ENCODE data around the gene GPHN. TPM values are rescaled to one million over a fixed set of nuclear protein-coding genes. Genes with fewer than 3 reads are reported as not detected.

GPHN gene
- total RNA-seq, 6 experiments from 2014 or later = 21.2 to 81.7 (median 40.2) TPM

DNA sequence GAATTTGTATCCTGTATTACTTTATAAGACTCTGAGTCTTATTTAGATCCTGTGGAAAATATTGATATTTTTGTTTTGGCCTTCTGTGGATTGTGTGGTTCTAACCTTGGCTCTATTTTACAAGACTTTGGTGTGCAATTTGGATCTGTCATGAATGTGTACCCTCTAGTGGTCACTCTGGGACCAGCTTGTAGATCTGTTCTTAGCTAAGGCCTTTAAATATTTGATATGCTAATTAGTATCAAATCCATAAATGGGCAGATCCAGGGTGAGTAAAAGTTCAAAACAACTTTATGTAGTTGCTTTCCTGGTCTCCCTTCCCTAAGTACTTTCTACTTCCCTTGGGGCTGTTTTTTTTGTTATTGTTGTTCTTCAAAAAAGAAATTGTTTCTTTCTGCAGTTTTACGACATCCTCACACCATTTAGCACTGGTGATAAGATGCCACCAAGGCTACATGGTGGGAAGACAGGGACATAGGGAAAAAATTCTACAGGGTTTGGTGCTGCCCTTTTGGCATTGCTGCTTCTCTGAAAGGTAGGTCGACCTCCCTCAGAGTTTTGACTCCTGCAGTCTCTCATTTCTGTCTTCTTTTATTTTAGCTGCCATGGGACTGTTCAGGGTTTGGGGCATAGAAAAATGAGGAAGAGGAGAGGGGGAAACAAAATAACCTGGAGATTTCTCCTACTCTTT is 238.5 kb downstream of the GPHN start:
- WGBS (ENCODE audit: insufficient coverage, low coverage, low lambda C conversion rate, missing lambda C conversion rate) = 47% methylated on average over 1 of the region's 2 CpGs

DNA sequence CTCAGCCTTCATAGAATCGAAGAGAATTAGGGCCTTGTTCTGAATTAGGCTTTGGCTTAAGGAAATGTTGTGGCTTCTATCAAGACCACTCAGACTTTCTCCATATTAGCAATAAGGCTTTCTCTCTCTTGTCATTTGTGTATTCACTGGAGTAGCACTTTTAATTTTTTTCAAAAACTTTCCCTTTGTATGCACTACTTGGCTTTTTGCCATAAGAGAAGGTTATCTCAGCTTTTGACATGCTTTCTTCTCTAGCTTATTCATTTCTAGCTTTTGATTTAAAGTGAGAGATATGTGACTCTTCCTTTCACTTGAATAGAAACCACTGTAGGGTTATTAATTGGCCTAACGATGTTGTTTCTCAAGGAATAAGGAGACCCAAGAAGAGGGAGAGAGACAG is 244.2 kb downstream of the GPHN start:
- TF ChIP-seq, protein P1, sequence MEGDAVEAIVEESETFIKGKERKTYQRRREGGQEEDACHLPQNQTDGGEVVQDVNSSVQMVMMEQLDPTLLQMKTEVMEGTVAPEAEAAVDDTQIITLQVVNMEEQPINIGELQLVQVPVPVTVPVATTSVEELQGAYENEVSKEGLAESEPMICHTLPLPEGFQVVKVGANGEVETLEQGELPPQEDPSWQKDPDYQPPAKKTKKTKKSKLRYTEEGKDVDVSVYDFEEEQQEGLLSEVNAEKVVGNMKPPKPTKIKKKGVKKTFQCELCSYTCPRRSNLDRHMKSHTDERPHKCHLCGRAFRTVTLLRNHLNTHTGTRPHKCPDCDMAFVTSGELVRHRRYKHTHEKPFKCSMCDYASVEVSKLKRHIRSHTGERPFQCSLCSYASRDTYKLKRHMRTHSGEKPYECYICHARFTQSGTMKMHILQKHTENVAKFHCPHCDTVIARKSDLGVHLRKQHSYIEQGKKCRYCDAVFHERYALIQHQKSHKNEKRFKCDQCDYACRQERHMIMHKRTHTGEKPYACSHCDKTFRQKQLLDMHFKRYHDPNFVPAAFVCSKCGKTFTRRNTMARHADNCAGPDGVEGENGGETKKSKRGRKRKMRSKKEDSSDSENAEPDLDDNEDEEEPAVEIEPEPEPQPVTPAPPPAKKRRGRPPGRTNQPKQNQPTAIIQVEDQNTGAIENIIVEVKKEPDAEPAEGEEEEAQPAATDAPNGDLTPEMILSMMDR (IDR thresholded peaks at IDR 0.05) = no peak
- TF ChIP-seq POLR2A (IDR thresholded peaks at IDR 0.05) = no peak
- Histone ChIP-seq H3K36me3 (no peaks in the 10 kb centered on the region), H3K4me1 (peaks cover 0 to 17% (median 2%) of the 10 kb centered on the region in 4 donors), H3K4me3 (no peak overlapping the region), H3K27me3 (no peaks in the 10 kb centered on the region), H3K27ac (no peak overlapping the region), H3K9me3 (no peaks in the 10 kb centered on the region)
- 56% methylated on average over 2 of the region's 2 CpGs for WGBS (ENCODE audit: insufficient coverage, low coverage, low lambda C conversion rate, missing lambda C conversion rate)
- no peak for DNase-seq
- no peak for ATAC-seq
- intact Hi-C loops (cut with DNase I) = no loop called here

More for the DNA sequence above, 238.5 kb downstream of the GPHN start:
- TF ChIP-seq, protein P1 (IDR thresholded peaks at IDR 0.05) = peak; percentile 71 to 81 (median 76)
- TF ChIP-seq POLR2A (IDR thresholded peaks at IDR 0.05) = no peak
- DNase-seq (peak in 1 of 3 donors; percentile 55), ATAC-seq (peak; percentile 97 to 100 (median 99))
- Histone ChIP-seq H3K4me1 (peaks cover 0 to 16% (median 6%) of the 10 kb centered on the region in 4 donors), H3K4me3 (no peak overlapping the region), H3K9me3 (no peaks in the 10 kb centered on the region), H3K27ac (peak overlapping the region in 2 of 3 donors; percentile 17 to 58), H3K36me3 (no peaks in the 10 kb centered on the region), H3K27me3 (no peaks in the 10 kb centered on the region)
- intact Hi-C loops (cut with DNase I) = no loop called here

DNA sequence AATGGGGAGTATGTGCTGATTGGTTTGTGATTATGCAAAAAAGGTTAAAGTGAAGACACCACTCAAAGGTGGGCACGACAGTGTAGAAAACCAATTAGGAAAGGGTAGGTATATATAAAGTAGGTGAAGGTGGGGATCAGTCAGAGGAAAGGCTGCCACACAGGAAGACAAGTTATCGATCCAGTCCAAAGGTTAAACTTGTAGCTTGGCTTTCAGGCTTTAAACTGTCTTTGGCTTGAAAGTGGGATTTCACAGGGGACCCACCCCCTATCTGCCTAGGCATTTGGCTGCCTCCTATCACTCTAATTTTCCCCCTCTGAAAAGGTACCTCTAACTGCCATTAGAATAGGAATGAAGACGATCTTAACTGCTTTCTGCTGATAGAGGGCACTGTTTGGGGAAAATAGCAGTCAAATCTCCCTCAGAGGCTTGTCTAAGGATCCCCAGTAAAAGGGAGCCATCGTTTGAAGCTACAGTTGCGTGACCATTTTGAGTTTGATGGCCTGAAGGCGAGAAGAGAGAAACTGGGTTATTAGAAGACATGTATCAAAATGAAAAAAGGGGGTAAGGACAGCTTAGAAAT is 250.2 kb downstream of the GPHN start:
- Histone ChIP-seq H3K27ac (no peak overlapping the region), H3K4me3 (no peak overlapping the region), H3K4me1 (peaks cover 0 to 25% (median 2%) of the 10 kb centered on the region in 4 donors), H3K27me3 (no peaks in the 10 kb centered on the region), H3K9me3 (no peaks in the 10 kb centered on the region), H3K36me3 (no peaks in the 10 kb centered on the region)
- TF ChIP-seq POLR2A (IDR thresholded peaks at IDR 0.05) = no peak
- TF ChIP-seq, protein P1 (IDR thresholded peaks at IDR 0.05) = no peak
- 43% methylated on average over 6 of the region's 6 CpGs for WGBS (ENCODE audit: insufficient coverage, low coverage, low lambda C conversion rate, missing lambda C conversion rate)
- ATAC-seq (peak; percentile 53 to 94 (median 78)), DNase-seq (no peak)
- intact Hi-C loops (cut with DNase I) = no loop called here

DNA sequence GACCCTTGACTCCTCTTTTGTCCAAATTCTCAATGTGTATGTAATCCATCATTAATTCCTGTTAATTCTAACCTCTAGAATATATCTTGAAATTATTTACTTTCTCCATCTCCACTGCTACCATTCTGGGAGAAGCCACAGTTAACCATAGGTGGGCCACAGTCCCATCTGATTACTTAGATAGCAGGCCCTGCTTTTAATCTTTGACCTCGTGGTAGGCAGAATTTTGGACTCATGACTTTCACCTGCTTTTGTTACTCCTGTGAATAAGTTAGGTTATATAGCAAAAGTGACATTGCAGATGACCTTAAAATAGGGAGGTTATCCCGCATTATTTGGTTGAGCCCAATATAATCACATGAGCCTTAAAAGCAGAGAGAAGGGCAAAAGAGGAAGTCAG is 264.2 kb downstream of the GPHN start:
- Histone ChIP-seq H3K9me3 (no peaks in the 10 kb centered on the region), H3K4me3 (no peak overlapping the region), H3K36me3 (no peaks in the 10 kb centered on the region), H3K27ac (no peak overlapping the region), H3K27me3 (no peaks in the 10 kb centered on the region), H3K4me1 (peaks cover 0 to 8% (median 0%) of the 10 kb centered on the region in 4 donors)
- DNase-seq (no peak), ATAC-seq (peak; percentile 43 to 69 (median 60))
- TF ChIP-seq, protein P1 (IDR thresholded peaks at IDR 0.05) = no peak
- no peak for TF ChIP-seq POLR2A (IDR thresholded peaks at IDR 0.05)
- 63% methylated on average over 2 of the region's 2 CpGs for WGBS (ENCODE audit: insufficient coverage, low coverage, low lambda C conversion rate, missing lambda C conversion rate)
- intact Hi-C loops (cut with DNase I) = no loop called here

Measured in right lobe of liver (tissue), 6 donors.